Measurements from ENCODE around the gene R3HDM4.
"Not testable (repeated sequence)": the region's sequence is repeated elsewhere in the genome, so short reads cannot be mapped to it uniquely, and the experiment has no call there.

The R3HDM4 gene

GRCh38 chr19:913080-913748, at the start of gene R3HDM4:
Gene R3HDM4 (minus strand): TSS chr19:913219. CDS start chr19:913157, 62 bp downstream.
- peak; percentile 79 for DNase-seq

- no peak for DNase-seq
Observed at GRCh38 chr19:961866-962620, 49.0 kb upstream of the R3HDM4 start.

GRCh38 chr19:960601-960938, 47.6 kb upstream of the R3HDM4 start:
- DNase-seq = no peak

GRCh38 chr19:960020-960419, 47.0 kb upstream of the R3HDM4 start:
- DNase-seq = no peak

- no peak for DNase-seq
Observed at GRCh38 chr19:958967-959855, 46.2 kb upstream of the R3HDM4 start.

GRCh38 chr19:957578-957977, 44.6 kb upstream of the R3HDM4 start:
- DNase-seq = not testable (repeated sequence)

GRCh38 chr19:956766-957440, 43.9 kb upstream of the R3HDM4 start:
- DNase-seq = peak; percentile 96

- DNase-seq = peak; percentile 82
Observed at GRCh38 chr19:955803-956765, 43.1 kb upstream of the R3HDM4 start.

GRCh38 chr19:954672-955494, 41.9 kb upstream of the R3HDM4 start:
- peak; percentile 77 for DNase-seq

- no peak for DNase-seq
Observed at GRCh38 chr19:954272-954671, 41.3 kb upstream of the R3HDM4 start.

- DNase-seq = peak; percentile 69
Observed at GRCh38 chr19:953445-954271, 40.6 kb upstream of the R3HDM4 start.

- no peak for DNase-seq
Observed at GRCh38 chr19:952680-953444, 39.8 kb upstream of the R3HDM4 start.

- DNase-seq = no peak
Observed at GRCh38 chr19:952049-952679, 39.1 kb upstream of the R3HDM4 start.

- DNase-seq = no peak
Observed at GRCh38 chr19:950352-951066, 37.5 kb upstream of the R3HDM4 start.

- DNase-seq = no peak
Observed at GRCh38 chr19:948842-949496, 36.0 kb upstream of the R3HDM4 start.

- no peak for DNase-seq
Observed at GRCh38 chr19:947707-948539, 34.9 kb upstream of the R3HDM4 start.

All from eye (tissue), 1 donor.